Measurements from ENCODE around the gene RNF5. TPM values are rescaled to one million over a fixed set of nuclear protein-coding genes. Genes with fewer than 3 reads are reported as not detected.

The RNF5 gene
- polyA plus RNA-seq, 1 experiment: 33.3 TPM

GRCh38 chr6:32176476-32177182 lies 1.6 kb upstream of the RNF5 start:
- POLR2A ChIA-PET: interaction anchor here (0.6 to 1.5 kb wide), 9 partner anchors 11 to 795 kb away, joined by 3 to 11 read pairs (median 4); partner anchors contain the start of genes ATF6B and FKBPL
- Histone ChIP-seq H3K9me3 (ENCODE audit: control insufficient read depth, insufficient read depth, low read length) (peaks cover 3% of the 10 kb centered on the region; the same call in 1 of the 2 replicates), H3K27me3 (ENCODE audit: control insufficient read depth, insufficient read depth, low read length) (no peaks in the 10 kb centered on the region), H3K4me3 (ENCODE audit: low read depth, low read length) (peak overlapping the region; percentile 97), H3K27ac (ENCODE audit: low read depth, low read length) (peak overlapping the region; percentile 99)
- DNase-seq (ENCODE audit: low read depth, low spot score): no peak
- CTCF ChIA-PET: interaction anchor here (0.5 to 1.4 kb wide), 5 partner anchors 19 to 58 kb away, joined by 3 to 7 read pairs (median 6); partner anchors contain the start of gene ATF6B
- no peak for TF ChIP-seq CTCF (IDR thresholded peaks at IDR 0.05; ENCODE audit: low read depth, low read length)

- no peak for DNase-seq (ENCODE audit: low read depth, low spot score)
- peak overlapping the region; percentile 99 for H3K27ac ChIP-seq (ENCODE audit: low read depth, low read length)
- peak overlapping the region; percentile 97 for H3K4me3 ChIP-seq (ENCODE audit: low read depth, low read length)
- peaks cover 3% of the 10 kb centered on the region; the same call in 1 of the 2 replicates for H3K9me3 ChIP-seq (ENCODE audit: control insufficient read depth, insufficient read depth, low read length)
- CTCF ChIA-PET: interaction anchor here (0.5 to 1.3 kb wide), 5 partner anchors 14 to 57 kb away, joined by 3 to 7 read pairs (median 4); partner anchors contain the start of gene ATF6B
- POLR2A ChIA-PET: interaction anchor here (0.5 to 1.5 kb wide), 7 partner anchors 10 to 795 kb away, joined by 3 to 11 read pairs (median 4); partner anchors contain the start of genes ATF6B and FKBPL
- no peaks in the 10 kb centered on the region for H3K27me3 ChIP-seq (ENCODE audit: control insufficient read depth, insufficient read depth, low read length)
- no peak for TF ChIP-seq CTCF (IDR thresholded peaks at IDR 0.05; ENCODE audit: low read depth, low read length)
These were observed 920 bp upstream of the RNF5 start for GRCh38 chr6:32177183-32177787.

- ChIA-PET CTCF (interaction anchor here (1.6 kb wide), 1 partner anchor 16 kb away, joined by 13 read pairs; no protein-coding TSS in a partner anchor), POLR2A (interaction anchor here (0.6 to 1.0 kb wide), 2 partner anchors 11 to 1466 kb away, joined by 4 to 7 read pairs; partner anchors contain the start of gene PBX2)
- peaks cover 3% of the 10 kb centered on the region; the same call in 1 of the 2 replicates for H3K9me3 ChIP-seq (ENCODE audit: control insufficient read depth, insufficient read depth, low read length)
- no peaks in the 10 kb centered on the region for H3K27me3 ChIP-seq (ENCODE audit: control insufficient read depth, insufficient read depth, low read length)
- no peak for TF ChIP-seq CTCF (IDR thresholded peaks at IDR 0.05; ENCODE audit: low read depth, low read length)
- no peak for DNase-seq (ENCODE audit: low read depth, low spot score)
- peak overlapping the region; percentile 99 for H3K27ac ChIP-seq (ENCODE audit: low read depth, low read length)
- peak overlapping the region; percentile 97 for H3K4me3 ChIP-seq (ENCODE audit: low read depth, low read length)
These were observed 589 bp downstream of the RNF5 start for GRCh38 chr6:32178547-32179440.

- TF ChIP-seq CTCF (IDR thresholded peaks at IDR 0.05; ENCODE audit: low read depth, low read length): no peak
- peaks cover 3% of the 10 kb centered on the region; the same call in 1 of the 2 replicates for H3K9me3 ChIP-seq (ENCODE audit: control insufficient read depth, insufficient read depth, low read length)
- no peak for DNase-seq (ENCODE audit: low read depth, low spot score)
- H3K27ac ChIP-seq (ENCODE audit: low read depth, low read length): no peak overlapping the region
- no peak overlapping the region for H3K4me3 ChIP-seq (ENCODE audit: low read depth, low read length)
- ChIA-PET POLR2A (interaction anchor here (1.0 kb wide), 1 partner anchor 10 kb away, joined by 4 read pairs; the partner anchor contains the start of gene PBX2), CTCF (interaction anchor here (1.6 kb wide), 1 partner anchor 15 kb away, joined by 13 read pairs; no protein-coding TSS in a partner anchor)
- H3K27me3 ChIP-seq (ENCODE audit: control insufficient read depth, insufficient read depth, low read length): no peaks in the 10 kb centered on the region
These were observed 1.7 kb downstream of the RNF5 start for GRCh38 chr6:32179766-32180405.

Data from AG04450 (cell line).